NOMO-1 treated with DMSO at 0.1 percent for 48 hours (cell line): ENCODE results near the gene AXIN1.
A peak's percentile ranks its signal among the peaks of the same experiment; 100 is the strongest.
"Not testable (repeated sequence)": the region's sequence is repeated elsewhere in the genome, so short reads cannot be mapped to it uniquely, and the experiment has no call there.

Experiments used
- DNase-seq: peaks from one replicate; lab custom pipeline; 2025; ENCODE audit not compliant: unreplicated experiment; lab: John Stamatoyannopoulos, UW

AXIN1 gene

DNA sequence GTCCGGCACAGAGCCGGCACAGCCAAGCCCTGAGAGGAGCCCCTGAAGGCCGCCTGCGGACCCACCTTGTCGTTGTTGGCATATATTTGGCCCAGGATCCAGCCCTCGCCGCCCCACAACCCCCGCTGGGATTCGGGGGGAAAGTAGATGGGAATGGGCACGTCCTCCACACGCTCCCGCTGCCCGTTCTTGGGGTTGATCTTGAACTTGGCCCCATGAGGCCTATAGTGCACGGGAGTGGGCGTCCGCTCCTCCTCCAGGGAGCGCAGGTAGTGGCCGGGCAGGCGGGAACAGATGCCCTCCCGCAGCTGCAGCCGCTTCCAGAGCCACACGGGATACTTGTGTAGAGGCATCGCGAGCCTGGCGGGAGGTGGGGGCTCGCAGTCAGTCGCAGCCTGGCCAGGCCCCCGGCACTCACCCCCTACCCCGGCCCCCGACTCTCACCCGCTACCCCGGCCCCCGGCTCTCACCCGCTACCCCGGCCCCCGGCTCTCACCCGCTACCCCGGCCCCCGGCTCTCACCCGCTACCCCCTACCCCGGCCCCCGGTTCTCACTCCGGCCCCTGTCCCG is 17.4 kb upstream of the AXIN1 start:
- no peak for DNase-seq

DNA sequence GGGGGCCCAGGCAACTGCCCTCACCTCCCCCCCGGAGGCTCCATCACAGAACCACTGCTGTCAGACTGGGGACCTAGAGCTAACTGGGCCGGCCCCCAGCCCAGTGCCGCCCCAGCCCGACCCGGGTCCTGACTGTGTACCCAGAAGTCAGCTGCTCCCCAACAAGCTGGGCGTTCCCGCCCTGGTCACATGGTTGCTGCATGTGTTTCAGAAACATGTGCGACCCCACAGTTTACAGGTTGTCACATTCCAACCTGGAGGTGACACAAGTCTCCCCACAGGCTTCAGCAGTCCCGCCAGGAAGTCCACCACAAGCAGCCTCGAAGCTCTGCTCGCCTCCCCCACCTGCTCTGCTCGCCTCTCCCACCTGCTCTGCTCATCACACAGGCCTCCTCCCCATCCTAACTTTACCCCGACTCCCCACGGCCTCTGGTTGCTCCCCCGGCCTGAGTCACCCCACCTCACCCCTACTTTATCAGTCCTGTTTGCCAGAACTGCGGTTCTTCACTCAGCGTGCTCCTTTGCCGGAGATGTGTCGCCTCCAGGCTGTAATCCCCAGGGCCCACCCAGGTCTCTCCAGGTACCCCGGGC is 16.8 kb upstream of the AXIN1 start:
- DNase-seq, result no peak

DNA sequence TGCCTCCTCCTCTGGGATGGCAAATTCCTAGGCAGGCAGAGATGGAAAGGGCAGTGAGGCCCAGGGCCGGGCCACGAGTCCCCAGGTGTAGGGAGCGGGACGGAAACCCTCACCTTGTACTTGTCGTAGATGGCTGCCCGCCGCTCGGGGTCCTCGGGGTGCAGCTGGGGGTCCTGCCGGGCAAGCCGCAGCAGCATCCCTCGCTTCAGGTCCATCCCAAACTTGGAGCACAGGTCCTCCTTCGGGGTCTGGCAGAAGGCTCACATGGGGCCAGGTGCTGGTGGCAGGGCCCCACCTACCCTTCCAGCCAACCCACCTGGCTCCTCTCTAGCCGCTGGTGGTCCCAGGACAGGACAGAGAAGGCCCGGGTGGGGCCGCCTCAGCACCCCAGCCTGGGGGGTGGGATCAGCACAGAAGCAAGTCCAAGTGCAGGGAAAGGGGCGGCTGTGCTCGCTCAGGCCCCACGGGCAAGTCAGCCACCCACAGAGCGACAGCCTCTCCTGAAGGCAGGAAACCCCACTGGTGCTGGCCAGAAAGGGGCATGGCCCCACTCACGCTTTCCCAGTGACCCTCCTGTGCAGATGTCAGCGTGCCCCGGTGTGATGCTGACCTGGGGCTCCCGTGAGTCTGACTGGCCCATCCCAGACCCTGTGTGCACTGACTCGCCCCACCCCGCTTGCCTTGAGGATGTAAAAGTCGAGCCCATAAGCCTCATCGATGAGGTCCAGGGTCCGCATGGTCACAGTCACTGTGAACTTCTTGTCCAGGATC is 16.1 kb upstream of the AXIN1 start:
- no peak for DNase-seq

DNA sequence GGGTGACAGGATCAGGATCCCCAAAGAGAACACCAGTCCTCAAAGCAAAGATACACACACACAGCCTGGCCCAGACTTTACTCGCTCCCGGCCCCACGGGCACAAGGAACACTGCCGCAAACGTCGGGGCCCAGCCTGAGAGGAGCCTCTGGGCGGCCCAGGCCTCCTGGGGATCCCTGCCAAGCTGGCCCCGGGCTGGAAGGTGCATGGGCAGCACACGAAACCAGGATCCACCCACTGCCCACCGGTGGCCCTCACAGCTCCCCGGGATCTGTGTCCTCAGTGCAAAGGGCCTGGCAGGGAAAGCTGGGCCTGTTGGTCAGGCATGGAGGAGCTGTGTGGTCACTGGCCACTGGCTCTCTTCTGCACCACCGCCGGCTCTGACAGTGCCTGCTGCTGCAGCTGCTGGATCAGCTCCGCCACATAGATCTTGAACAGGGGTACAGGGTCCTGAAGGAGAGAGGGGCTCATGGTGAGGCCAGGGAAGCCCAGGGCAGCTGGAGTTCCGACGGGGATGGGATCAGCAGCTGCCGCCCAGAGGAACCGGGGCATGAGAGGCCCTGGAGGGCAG is 14.9 kb upstream of the AXIN1 start:
- no peak for DNase-seq

DNA sequence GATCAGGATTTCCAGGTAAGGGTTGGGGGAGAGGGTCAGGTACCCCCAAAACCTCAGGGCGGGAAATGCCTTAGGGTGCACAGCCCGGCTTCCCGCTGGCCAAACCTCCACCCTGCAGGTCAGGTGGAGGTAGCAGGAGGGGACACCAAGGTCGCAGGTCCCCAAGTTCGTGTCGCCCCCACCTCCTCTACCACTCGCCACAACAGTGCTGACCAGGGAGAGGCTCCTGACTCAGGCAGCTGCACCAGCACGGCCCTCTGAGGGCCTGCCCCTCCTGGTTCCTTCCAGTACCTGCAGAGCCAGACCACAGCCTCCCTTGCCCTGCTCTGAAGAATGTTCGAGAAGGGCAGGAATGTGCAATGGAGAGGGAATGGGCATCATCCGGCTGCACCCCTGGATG is 14.0 kb upstream of the AXIN1 start:
- DNase-seq, result no peak

DNA sequence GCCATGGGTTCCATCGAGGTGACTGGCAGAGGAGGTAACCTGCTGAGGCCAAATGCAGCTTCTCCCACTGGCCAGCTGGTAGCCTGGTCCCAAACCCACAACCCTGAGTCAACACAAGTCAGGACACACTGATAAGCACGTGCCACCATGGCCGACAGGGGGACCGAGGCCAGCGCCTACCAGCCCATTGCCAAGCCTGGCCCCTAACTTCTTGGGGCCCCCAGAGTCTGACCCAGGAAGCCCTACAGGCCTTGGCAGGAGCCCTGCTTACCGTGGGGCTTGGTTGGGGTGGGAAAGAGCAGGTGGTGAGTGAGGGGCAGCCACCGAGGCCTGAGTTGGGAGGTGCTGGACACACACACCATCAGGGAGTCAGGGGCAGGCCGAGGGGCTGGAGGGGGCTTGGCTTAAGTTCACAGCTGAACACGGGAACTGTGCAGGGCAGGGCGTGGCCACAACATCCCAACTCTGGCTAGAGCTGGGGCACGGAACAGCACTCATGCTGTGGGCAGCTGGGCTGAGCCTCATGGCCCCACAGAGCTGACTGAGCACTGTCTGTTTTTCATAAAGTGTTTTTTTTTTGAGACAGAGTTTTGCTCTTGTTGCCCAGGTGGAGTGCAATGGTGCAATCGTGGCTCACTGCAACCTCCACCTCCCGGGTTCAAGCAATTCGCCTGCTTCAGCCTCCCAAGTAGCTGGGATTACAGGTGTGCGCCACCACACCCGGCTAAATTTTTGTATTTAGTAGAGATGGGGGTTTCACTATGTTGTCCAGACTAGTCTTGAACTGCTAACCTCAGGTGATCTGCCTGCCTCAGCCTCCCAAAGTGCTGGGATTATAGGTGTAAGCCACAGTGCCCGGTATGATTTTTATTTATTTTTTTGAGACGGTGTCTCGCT is 12.3 kb upstream of the AXIN1 start:
- no peak for DNase-seq

DNA sequence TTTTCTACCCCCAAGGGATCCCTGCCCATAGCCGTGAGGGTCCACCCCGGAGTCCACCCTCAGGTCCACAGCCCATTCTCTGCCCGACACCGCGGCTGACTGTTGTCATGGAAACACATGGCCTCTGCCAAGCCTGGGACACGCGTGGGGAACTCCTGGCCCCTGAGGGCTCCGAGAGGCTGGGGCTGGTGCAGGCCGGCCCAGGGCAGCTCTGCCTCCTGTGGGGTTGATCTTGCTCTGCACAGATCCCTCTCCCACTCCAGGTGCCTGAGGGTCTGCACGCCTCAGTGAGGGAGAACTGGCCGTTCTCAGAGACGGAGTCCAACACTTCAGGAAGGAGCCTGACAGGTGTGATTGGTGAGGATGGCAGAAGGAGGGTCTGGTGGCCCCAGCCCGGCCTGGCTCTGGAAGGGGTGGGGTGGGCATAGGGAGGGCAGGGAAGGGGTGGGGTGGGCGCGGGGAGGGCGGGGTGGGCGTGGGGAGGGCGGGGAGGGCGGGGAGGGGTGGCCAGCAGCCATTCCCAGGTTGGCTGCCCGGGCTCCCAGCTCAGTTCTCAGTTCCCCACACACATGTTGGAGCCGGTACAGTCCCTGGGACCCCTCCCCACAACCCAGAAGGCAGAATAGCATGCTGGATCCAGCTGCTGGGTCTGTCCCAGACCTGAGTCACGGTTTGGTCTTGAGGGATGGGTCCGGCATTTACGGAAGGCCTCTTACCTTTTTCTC is 11.4 kb upstream of the AXIN1 start:
- no peak for DNase-seq

DNA sequence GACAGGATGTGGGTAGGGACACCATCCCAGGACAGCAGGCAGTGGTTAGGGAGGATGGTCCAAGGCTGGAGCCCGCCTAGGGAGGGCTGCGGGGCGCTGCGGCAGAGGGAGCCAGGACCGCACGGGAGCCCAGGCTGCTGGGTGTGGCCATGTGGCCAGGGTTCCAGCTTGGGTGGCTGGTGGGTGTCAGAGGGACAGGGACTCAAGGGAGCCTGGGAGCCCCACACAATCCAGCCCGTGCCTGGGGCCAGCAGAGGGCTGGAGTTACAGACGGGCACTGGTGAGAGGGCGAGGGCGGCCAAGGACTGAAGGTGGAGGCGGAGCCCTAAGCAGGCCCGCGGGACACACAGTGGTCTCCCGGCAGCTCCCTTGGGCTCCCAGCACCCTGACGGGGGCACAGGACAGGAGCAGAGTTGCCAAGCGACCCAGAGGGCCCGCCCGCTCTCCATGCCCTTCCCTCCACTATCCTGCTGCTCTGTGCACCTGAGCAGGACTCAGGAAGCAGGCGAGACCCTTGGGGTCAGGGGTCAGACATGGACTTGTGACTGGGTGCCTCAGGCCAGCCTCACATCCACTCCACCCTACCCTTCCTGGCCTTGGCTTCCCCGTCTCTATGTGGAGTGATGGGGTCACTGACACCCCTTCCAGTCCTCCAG is 10.7 kb upstream of the AXIN1 start:
- no peak for DNase-seq

DNA sequence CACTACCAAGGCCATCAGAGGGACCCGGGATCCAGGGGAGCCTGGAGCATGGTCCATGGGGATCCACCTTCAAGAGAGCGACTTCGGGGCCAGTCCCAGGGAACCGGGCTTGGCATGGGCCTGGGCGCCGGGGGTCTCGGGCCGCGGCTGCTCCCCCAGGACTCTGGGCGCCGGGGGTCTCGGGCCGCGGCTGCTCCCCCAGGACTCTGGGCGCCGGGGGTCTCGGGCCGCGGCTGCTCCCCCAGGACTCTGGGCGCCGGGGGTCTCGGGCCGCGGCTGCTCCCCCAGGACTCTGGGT is 10.1 kb upstream of the AXIN1 start:
- DNase-seq, result not testable (repeated sequence)

DNA sequence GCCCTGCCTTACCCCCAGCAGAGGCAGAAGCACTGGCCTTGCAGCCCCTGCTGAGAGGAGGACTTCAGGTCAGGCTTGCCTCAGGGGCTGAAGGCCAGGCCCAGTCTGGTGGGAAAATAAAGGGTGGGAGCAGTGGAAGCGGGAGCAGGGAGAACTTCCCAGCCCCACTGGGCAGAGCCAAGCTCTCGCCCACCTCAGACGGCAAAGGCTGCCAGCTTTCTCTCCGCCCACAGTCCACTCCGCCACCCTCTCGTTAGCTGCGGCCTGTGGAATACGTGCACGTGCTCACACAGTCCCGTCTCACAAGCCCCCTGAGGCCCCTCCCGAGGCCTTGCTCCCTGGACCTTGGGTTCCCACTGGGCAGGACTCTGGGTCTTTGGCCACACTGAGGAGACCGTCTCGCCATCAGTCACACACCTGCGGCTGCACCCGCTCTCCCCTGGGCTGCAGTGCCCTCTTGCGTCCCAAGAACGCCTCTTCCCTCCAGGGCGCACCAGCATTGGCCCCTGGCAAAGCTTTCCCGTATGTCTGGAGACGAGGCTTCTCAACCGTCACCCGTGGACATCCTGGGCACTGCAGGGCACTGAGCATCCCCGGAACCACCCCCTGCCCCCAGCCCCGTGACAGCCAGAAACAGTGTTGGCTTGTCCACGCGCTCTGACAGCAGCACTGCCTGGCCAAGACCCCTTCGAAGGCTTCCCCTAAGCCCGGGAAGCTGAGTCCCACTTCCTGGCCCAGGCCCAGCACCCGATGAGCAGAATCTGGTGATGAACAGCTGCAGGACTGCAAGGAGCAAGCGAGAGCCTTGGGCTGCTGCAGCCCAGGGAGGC is 9.6 kb upstream of the AXIN1 start:
- peak; percentile 76 for DNase-seq

DNA sequence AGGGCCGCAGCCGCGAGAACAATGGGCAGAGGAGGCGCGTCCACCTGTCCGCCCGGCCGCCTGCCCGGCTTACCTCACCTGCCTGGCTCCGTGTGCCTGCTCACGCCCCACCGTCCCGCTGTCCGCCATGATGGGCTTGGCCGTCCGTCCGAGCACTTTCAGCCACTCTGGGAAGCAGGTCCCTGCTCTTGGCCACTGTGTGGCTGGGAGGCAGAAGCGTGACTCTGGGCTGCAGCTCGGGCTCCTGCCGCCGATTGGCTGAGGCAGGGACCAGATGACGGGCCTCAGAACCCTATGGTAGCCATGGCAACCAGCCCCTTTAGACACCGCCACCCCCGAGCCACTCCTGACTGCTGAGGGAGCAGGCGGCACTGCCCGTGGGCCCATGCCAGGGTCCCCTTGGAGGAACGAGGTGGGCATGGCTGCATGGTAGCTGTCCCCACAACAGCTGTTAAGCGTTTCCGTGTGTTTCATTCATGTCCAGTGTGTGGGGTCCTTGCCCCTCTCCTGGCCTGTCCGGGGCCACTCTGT is 8.9 kb upstream of the AXIN1 start:
- DNase-seq, result no peak

DNA sequence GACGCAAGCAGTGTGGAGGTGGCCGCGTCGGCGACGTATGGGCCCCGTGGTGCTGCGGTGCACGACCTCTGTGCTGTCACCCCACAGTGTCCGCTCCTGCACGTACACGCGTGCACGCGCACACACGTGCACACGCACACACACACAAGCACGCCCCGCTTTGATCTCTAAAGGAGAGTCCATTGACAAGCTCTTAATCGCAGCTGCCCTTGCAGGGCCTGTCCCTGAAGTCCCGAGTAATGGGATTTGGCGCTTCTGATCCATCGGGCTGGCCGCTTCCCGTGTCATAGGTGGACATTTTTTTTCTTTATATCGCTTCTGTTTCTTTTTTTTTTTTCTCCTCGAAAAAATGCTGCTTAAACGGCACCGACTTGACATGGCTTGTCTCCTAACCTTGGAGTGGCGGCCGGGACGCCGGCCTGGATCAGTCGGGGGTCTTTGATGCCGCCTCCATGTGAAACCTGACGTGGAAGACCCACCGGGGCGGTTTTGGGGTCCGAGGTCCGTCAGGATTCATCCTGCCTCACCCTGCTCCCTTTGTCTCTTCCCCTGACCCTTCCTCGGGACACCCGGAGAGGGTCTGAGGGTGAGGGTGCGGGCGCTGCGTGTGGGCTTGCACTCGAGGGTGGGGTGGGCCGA is 8.3 kb upstream of the AXIN1 start:
- DNase-seq, result no peak

DNA sequence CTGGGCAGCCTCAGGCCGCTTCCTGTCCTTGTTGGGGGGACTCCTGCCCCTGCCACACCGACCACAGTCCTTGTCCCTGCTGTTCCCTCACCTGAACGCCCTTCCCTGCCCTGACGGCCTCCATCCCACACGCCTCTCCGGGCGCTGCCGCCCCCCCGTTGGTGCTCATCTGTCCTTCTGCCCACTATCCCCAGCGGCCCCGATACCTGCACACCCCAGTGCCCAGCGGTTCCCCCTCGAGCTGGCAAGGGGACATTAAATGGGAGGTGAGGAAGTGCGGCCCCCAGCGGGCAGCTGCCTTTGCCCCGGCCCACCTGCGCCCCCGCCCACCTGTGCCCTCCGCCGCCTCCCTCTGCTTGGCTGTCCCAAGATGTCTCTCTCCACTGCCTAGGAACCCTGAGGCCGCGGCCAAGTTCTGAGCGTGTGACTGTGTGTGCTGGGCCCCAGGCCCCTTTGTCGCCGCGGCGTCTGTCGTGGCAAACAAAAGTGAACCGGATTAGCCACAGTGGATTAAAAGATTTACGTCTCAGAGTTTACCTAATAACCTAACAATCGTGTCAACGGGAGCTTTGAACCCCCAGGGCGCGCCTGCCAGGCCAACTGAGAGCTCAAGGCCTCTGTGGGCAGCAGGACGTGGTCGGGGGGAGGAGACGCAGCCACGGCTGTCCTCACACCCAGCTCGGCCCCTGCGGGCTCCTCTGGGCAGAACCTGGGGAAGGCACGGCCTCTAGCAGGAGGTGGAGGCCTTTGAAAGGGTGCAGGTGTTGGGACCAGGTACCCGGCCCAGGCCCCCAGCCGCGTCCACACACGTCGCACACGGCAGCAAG is 7.6 kb upstream of the AXIN1 start:
- no peak for DNase-seq

DNA sequence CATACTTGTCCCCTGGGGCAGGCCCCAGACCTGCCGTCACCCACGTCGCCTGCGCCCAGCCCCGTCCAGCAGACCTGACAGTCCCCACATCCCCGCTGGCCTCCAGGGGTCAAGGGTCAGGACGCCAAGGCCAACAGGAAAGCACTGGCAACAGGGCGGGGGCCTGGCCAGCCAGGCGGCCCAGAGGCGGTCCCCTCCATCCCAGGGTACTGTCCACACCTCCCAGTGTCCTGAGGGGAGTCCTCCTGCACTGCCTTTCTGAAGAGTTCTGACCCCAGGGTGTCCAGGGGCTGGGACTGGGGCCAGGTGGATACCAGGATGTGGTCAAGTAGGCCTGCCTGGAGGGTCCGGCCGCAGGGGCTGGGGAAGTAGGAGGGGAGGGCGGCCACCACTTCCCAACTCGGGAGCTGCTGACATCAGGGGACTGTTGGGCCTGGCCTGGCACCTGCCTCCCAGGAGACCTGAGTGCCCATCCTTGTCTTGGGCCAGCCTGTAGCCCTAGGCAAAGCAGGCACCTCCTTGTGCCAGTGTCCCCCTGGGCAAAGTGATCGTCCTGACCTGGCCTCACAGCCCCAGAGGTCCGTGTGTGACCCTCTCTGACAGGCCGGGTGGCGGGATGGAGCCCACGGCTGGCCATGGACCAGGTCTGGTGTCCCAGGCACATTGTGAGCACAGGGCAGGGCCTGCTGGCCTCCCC is 6.7 kb upstream of the AXIN1 start:
- no peak for DNase-seq

DNA sequence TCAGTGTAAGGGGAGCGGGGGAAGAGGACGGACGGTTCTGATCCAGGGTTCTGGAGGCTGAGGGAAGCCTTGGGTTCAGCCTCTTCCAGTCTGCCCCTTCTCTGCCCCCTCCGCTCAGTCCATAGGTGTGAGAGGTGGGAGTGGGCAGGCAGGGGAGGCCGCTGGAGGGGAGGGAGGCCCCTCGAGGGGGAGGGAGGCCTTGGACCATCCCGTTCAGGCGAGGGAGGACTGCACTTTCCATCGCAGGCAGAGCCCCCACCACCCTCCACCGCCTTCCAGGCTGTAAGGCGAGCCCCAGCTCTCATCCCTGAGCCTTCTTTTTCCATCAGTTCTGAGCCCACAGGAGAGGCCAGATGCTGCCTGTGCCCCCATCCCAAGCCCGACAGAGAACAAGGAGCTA is 4.2 kb upstream of the AXIN1 start:
- no peak for DNase-seq

DNA sequence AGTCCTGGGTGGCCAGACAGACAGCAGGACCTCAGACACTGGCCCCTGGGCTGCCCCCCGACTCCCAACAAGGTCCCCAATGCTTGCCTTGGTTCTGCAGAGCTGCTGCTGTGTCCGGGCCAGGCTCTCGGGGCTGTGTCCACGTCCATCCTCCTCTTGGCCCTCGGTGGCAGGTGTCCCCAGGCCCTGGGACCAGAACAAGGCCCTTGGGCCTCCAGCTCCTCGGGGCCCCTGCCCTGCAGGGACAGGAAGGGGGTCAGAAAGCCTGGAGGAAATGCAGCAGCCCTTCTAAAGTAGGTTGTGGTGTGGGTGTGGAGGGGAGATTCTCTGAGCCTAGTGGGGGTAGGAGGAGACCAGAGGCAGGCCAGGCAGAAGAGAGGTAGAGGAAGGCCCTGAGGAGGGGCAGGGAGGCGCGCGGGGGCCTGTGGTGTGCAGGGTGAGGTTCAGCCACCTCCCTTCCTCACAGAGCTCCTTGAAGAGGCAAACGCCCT is 2.5 kb upstream of the AXIN1 start:
- DNase-seq, result no peak

DNA sequence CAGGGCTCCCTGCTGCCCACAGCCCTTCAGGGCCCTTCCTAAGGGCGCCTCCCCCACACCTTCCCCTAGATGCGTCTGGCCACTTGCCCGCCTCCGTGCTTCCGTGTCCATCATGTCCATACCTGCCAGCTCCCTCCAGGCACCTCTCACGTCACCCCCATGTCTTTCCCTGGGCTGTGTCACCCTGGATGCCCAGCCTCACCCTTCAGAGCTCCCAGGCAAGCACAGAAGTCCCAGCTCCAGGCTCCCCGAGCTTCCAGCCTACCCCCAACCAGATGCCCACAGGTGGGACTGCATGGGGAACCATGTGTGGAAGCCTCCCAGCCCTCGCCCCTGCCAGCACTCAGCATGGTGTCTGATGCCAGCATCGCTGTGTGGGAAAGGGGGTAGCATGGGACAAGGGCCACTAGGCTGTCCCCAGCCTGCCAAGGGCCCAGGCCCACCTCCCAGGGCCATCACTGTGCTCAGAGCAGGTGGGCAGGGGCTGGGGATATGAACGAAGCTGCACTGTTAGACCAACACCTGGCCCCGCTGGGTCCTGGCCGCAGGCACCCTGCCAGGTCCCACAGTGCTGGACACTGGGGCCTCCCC is 1.9 kb upstream of the AXIN1 start:
- DNase-seq, result no peak
